GM18507 (cell line): ENCODE data around the gene NPTXR.

Experiments
- DNase-seq: peaks from one replicate; pipeline ENCODE4 v3.0.0; 2011; ENCODE audit warnings: low read depth; ENCODE audit not compliant: insufficient read length; ENCODE audit errors: extremely low spot score
- FAIRE-seq: peaks from 2 replicates; lab custom pipeline; 2011; peaks lifted over from hg19 to GRCh38; lab: Jason Lieb, UNC

NPTXR gene

DNA sequence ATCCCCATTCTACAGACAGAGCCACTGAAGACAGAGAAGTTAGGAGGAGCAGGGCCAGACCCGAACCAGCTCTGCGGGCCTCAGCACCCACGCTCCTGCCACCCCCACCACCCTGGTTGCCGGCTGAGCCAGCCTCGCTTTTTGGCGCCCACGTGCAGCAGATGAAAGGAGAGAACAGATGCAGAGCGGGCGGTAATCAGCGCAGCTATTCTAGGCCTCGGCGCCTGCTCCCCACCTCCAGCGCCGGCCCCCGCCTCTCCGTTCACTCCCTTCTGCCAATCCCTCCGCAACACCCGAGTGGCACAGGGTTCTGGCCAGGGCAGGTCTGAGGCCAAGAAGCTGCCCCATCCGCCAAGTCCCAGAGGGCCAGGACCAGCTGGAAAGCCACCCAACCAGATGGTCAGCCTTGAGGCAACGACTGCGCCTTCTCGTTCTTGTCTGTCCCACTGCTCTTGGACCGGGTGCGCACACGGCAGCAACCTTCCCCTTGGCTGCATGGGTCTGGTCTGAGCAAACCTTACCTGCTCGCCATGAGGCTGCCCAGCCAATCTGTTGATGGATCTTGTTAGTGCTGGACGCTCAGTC lies 66.6 kb downstream of the NPTXR start:
- FAIRE-seq (no peak), DNase-seq (no peak)

DNA sequence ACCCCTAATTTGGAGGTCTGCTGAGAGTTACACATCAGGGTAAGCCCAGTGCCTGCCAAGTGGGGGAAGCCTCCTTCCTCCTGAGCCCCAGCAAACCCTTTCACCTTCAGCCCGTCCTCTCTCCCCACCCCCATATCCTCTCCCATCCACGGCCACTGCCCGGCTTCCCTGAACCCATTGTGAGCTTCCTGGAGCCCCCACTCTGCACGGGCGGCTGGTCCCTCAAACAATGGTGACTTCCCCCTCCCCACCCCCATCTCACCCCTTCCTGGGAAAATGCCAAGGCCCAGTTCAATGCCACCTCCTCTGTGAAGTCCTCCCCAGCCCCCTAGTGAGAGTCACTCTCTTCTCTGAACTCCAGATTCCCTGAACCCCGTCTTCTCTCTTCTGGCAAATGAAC lies 67.7 kb downstream of the NPTXR start:
- DNase-seq (no peak), FAIRE-seq (no peak)

DNA sequence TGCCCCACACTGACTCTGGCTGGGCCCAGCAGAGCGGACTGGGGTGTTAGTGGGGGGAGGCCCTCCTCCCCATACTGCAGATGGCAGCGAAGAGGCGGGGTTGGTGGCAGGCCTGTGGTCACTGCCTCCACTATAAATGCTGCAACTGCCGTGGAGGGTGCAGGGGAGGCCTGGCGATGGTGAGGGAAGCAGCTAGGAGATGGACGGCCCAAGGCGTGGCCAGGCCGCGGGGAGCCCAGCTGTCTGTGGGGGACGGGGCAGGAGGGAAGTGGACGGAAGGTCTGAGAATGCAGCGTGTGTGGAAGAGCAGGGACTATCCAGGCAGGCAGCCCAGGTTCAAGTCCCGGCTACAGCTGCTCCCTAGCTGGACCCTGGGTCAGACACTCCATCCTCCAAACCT lies 68.2 kb downstream of the NPTXR start:
- FAIRE-seq: no peak
- no peak for DNase-seq

DNA sequence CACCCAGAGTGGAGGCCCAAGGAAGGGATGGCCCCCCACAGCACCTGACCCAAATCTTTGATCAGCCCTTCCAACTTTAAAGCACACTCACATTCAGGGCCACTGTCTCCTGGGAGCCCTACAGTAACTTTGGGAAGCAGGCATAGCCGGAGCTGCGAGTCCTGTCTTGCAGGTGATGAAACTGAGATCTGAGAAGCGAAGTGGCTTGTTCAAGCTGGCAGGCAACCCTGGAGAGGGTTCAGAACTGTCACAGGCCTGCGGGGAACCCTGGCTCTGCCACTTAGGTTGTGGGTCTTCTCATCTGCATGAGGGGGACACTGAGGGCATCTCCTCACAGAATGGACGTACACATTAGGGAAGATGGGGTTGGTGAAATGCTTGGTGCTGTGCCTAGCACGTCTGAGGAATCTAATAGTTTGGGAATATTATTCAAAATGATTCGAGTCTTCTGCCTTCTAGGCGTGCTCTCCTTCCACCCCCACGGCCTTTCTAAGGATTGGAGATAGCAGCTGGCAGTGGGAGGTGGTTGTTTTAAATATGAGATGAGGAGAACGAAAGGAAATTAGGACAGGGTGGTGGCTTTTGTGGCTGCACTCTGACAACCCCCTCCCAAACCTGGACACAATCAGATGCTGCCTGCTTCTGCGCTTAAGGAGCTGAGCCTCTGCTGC lies 69.2 kb downstream of the NPTXR start:
- no peak for FAIRE-seq
- no peak for DNase-seq

DNA sequence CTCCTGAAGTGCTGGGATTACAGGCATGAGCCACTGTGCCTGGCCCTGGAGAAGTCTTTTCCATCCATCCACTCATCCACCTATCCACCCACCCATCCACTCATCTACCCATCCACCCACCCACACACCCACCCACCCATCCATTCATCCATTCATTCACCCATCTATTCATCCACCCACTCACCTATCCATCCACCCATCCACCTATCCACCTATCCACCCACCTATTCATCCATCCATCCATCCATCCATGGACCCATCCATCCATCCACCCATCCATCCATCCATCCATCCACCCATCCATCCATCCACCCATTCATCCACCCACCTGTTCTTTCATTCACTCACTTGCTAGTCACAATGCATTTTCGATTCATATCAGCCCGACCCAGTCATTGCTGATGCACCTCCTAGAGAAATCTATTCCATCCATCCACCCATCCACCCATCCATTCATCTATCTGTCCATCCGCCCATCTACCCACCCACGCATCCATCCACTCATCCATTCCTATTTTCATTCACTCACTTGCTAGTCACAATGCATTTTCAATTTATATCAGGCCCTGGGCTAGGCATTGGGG lies 70.4 kb downstream of the NPTXR start:
- FAIRE-seq (no peak), DNase-seq (no peak)

DNA sequence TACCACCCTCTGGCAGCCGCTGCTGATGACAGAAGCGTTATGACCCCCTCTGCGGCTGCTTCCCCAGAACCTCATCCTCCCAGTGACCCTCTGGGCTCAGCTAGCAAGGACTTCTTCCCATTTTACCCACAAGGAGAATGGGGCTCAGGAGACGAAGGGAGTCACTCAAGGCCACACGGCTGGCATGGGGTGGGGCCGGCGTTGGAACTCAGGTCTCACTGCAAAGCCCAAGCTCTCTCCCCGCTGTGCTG lies 71.3 kb downstream of the NPTXR start:
- DNase-seq (no peak), FAIRE-seq (no peak)

DNA sequence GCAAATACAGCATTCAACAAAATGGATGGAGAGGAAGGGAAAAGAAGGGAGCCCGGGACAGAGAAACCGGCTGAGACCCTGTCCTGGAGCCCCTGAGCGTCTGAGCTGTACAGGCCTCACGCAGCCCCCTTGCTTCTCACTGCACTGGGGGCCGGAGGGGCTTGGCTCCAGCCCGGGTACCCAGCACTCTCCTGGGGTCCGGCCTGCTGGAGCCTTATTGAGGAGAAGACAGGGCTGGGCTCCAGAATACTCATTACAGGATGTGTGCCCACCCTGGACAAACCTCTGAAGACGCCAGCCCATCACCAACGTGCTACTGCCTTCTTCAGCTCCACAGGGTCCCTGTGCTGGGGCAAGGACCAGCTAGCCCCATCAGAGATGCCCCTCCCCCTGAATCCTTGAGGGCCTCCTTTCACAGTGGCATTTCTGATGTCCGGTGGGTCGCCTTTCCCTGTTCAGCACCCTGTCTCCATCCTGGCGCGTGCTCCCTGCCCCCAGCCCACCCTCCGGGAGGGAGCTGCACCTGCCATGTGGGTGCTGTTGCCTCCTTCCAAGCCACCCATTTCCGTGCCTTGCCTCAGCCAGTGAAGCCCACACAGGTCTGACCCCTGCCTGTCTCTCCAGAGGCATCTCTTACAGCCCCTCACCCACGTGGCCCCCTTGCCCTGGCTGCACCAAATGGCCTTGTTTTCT lies 73.4 kb downstream of the NPTXR start:
- DNase-seq: no peak
- no peak for FAIRE-seq
